Effector memory CD8-positive, alpha-beta T cell (primary cell): Measurements from ENCODE around the gene DCD.

ENCODE experiments used
- ATAC-seq: fragments of 150-1000 bp; cut with Tn5 transposase; replicated peaks from 2 replicates; pipeline ENCODE4 v1.10.0; 2021; ENCODE audit warnings: mild to moderate bottlenecking, moderate library complexity
- DNase-seq, 3 experiments: peaks; one replicate each; pipeline ENCODE4 v3.0.0; 2021
- H3K27ac Mint-ChIP-seq, 2 donors: one replicate each; pipeline ENCODE4 v1.8.0; 2022; ENCODE audit warnings: mild to moderate bottlenecking in 2 of 2, mixed read lengths in 2 of 2, moderate library complexity in 2 of 2
- H3K27me3 Mint-ChIP-seq, 2 donors: one replicate each; pipeline ENCODE4 v1.8.0; 2022; ENCODE audit warnings: mixed read lengths in 2 of 2
- H3K36me3 Mint-ChIP-seq: one replicate; pipeline ENCODE4 v1.8.0; 2022; ENCODE audit warnings: mild to moderate bottlenecking, moderate library complexity, mixed read lengths; ENCODE audit not compliant: insufficient read depth
- H3K4me1 Mint-ChIP-seq, 2 donors: one replicate each; pipeline ENCODE4 v1.8.0; 2022; ENCODE audit warnings: low read depth in 2 of 2, mixed read lengths in 2 of 2
- H3K4me3 Mint-ChIP-seq, 2 donors: one replicate each; pipeline ENCODE4 v1.8.0; 2022; ENCODE audit warnings: mild to moderate bottlenecking in 2 of 2, mixed read lengths in 2 of 2, moderate library complexity in 2 of 2
- H3K9me3 Mint-ChIP-seq, 2 donors: one replicate each; pipeline ENCODE4 v1.8.0; 2022; ENCODE audit warnings: mixed read lengths in 2 of 2

DCD gene

DNA sequence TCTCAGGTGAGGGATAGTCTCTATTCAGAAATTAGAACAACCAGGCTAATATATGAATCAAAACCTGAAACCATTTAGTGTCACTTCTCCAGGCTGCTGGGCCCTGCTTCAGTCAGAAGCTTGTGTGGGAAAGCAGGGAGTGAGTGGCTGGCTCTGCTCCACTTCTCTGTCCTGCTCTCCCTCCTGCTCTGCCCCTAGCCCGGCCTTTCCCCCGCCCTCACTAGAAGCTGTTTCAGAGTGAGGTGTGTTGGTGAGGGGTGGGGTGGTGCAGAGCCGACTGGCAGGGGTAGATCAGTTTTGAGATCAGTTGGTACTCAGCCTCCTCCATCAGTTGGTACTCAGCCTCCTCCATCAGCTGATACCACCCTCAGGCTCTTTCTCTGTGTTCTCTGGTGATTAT is 52.7 kb downstream of the DCD start:
- Mint-ChIP-seq H3K27ac (no peak overlapping the region), H3K4me1 (peaks cover 0 to 4% of the 10 kb centered on the region in 2 donors), H3K27me3 (peaks cover 56 to 71% of the 10 kb centered on the region in 2 donors), H3K36me3 (peaks cover 3% of the 10 kb centered on the region), H3K4me3 (no peak overlapping the region), H3K9me3 (no peaks in the 10 kb centered on the region)
- ATAC-seq (no peak), DNase-seq (no peak)
